ENCODE data around the gene FBXO40. TPM values are rescaled to one million over a fixed set of nuclear protein-coding genes. Genes with fewer than 3 reads are reported as not detected.

FBXO40 gene
- total and polyA plus RNA-seq, 10 of the 15 experiments (the other 5 are each of a cell fraction or from before 2014, with no cell fraction given) = 0.03 to 0.05 (median 0.04) TPM; not detected in 7

DNA sequence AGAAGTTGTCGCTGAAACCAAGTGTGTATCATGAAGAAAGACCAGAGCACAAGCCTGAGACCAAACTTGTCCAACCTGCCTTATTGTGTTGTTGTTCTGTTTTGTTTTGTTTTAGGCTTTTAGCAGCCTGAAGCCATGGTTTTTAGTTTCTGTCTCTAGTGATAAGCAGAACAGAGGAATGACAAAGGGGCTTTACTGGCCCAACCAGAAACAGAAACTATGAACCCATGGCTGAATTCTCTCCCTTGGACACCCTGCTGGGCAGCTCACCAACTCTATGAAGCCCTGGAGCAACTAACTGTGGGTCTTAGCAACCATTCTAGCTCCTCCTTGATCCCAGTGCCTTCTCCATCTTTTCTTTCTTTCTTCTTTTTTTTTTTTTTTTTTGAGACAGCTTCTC is 37.2 kb downstream of the FBXO40 start (continued):
- TF ChIP-seq EGR1 (IDR thresholded peaks at IDR 0.05; ENCODE audit: borderline replicate concordance in 1 of 2, low read depth in 2 of 2, low read length in 2 of 2) (no peak), FOS (IDR thresholded peaks at IDR 0.05; ENCODE audit: borderline replicate concordance, extremely low read depth, insufficient read length) (no peak), MLLT1 (IDR thresholded peaks at IDR 0.05) (no peak), CUX1 (IDR thresholded peaks at IDR 0.05; ENCODE audit: insufficient replicate concordance, low read depth, low read length) (no peak), ETV6 (conservative IDR thresholded peaks at IDR 0.05 in 1 of 2, IDR thresholded peaks at IDR 0.05 in 1 of 2; ENCODE audit: borderline replicate concordance in 1 of 2, low read depth in 1 of 2) (no peak), DPF2 (IDR thresholded peaks at IDR 0.05) (no peak)
